ENCODE data around the gene LHX3.

LHX3 gene

GRCh38 chr9:136197930-136198604, 6.9 kb downstream of the LHX3 start:
- DNase-seq (ENCODE audit: low read depth) = no peak
- H3K4me3 ChIP-seq (ENCODE audit: control insufficient read depth, low read depth, low read length) = no peak overlapping the region
- TF ChIP-seq CTCF (IDR thresholded peaks at IDR 0.05; ENCODE audit: control insufficient read depth, insufficient read depth, low read depth, low read length, missing control alignments) = no peak

GRCh38 chr9:136197084-136197875, 7.6 kb downstream of the LHX3 start:
- no peak overlapping the region for H3K4me3 ChIP-seq (ENCODE audit: control insufficient read depth, low read depth, low read length)
- TF ChIP-seq CTCF (IDR thresholded peaks at IDR 0.05; ENCODE audit: control insufficient read depth, insufficient read depth, low read depth, low read length, missing control alignments) = no peak
- DNase-seq (ENCODE audit: low read depth) = no peak

GRCh38 chr9:136196404-136197083, 8.4 kb downstream of the LHX3 start:
- no peak overlapping the region for H3K4me3 ChIP-seq (ENCODE audit: control insufficient read depth, low read depth, low read length)
- no peak for TF ChIP-seq CTCF (IDR thresholded peaks at IDR 0.05; ENCODE audit: control insufficient read depth, insufficient read depth, low read depth, low read length, missing control alignments)

GRCh38 chr9:136194540-136194939, 10.4 kb downstream of the LHX3 start:
- TF ChIP-seq CTCF (IDR thresholded peaks at IDR 0.05; ENCODE audit: control insufficient read depth, insufficient read depth, low read depth, low read length, missing control alignments) = no peak
- no peak overlapping the region for H3K4me3 ChIP-seq (ENCODE audit: control insufficient read depth, low read depth, low read length)
- DNase-seq (ENCODE audit: low read depth) = no peak

More at GRCh38 chr9:136196404-136197083, 8.4 kb downstream of the LHX3 start:
- DNase-seq (ENCODE audit: low read depth) = no peak

GRCh38 chr9:136193891-136194279, 11.0 kb downstream of the LHX3 start:
- no peak for DNase-seq (ENCODE audit: low read depth)
- no peak for TF ChIP-seq CTCF (IDR thresholded peaks at IDR 0.05; ENCODE audit: control insufficient read depth, insufficient read depth, low read depth, low read length, missing control alignments)
- no peak overlapping the region for H3K4me3 ChIP-seq (ENCODE audit: control insufficient read depth, low read depth, low read length)

- no peak for TF ChIP-seq CTCF (IDR thresholded peaks at IDR 0.05; ENCODE audit: control insufficient read depth, insufficient read depth, low read depth, low read length, missing control alignments)
- no peak overlapping the region for H3K4me3 ChIP-seq (ENCODE audit: control insufficient read depth, low read depth, low read length)
- DNase-seq (ENCODE audit: low read depth) = no peak
Observed at GRCh38 chr9:136193127-136193890, 11.6 kb downstream of the LHX3 start.

Measured in AG09309 (cell line).